Suprapubic skin (tissue), 4 donors: ENCODE measurements around the gene DST.

Experiments
- CTCF ChIP-seq, 2 donors: fragments of 200-600 bp in 1 of 2; fragments of 450-650 bp in 1 of 2; sonication (generic) in 1 of 2; IDR thresholded peaks; one replicate each; pipeline ENCODE4 v1.5.1; 2016 to 2019; ENCODE audit warnings: antibody characterized with exemption in 2 of 2, mild to moderate bottlenecking in 1 of 2, moderate library complexity in 1 of 2
- EP300 ChIP-seq: sonication (generic); formaldehyde crosslinking; IDR thresholded peaks from one replicate; pipeline ENCODE4 v1.6.1; 2017; ENCODE audit warnings: antibody characterized with exemption
- POLR2A ChIP-seq, 2 donors: fragments of 450-650 bp; IDR thresholded peaks; one replicate each; pipeline ENCODE4 v1.6.1; 2017; ENCODE audit warnings: antibody characterized with exemption in 2 of 2, mild to moderate bottlenecking in 2 of 2, moderate library complexity in 2 of 2
- POLR2AphosphoS5 ChIP-seq, 3 donors: sonication (generic); formaldehyde crosslinking; IDR thresholded peaks; one replicate each; pipeline ENCODE4 v1.6.1; 2017; ENCODE audit warnings: antibody characterized with exemption in 3 of 3

GRCh38 chr6:56594699-56595098 lies 48.0 kb downstream of the DST start:
- TF ChIP-seq CTCF (IDR thresholded peaks at IDR 0.05) (no peak), POLR2A (IDR thresholded peaks at IDR 0.05) (no peak), POLR2AphosphoS5 (IDR thresholded peaks at IDR 0.05) (no peak), EP300 (no peak)
